ENCODE data around the gene PCLAF. TPM values are rescaled to one million over a fixed set of nuclear protein-coding genes. Genes with fewer than 3 reads are reported as not detected.
"Not testable (repeated sequence)": the region's sequence is repeated elsewhere in the genome, so short reads cannot be mapped to it uniquely, and the experiment has no call there.

Gene PCLAF
- total RNA-seq, 6 experiments from 2014 or later: 23.8 to 67.2 (median 55.5) TPM

DNA sequence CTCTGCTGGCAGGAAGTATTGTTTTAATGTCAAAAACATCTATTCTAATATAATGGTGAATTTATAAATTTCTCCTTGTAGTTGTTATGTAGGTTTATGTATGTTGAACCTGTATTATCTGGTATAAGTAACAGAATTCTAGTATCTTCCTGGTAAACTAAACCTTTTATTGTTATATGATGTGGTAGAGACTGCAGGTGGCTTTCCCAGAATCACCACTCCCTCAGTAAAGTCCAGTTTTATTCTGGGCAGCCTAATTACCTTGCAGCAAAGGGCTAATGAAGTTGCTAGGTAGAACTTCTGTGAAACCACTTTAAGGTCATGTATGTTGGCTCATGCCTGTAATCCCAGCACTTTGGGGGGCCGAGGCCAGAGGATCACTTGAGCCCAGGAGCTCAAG, 40.9 kb downstream of the PCLAF start:
- Mint-ChIP-seq H3K36me3 (ENCODE audit: low read depth) (peaks cover 15% of the 10 kb centered on the region), H3K4me1 (ENCODE audit: low read depth) (peaks cover 42% of the 10 kb centered on the region), H3K9me3 (no peaks in the 10 kb centered on the region), H3K4me3 (no peak overlapping the region), H3K27me3 (ENCODE audit: insufficient read depth) (no peaks in the 10 kb centered on the region), H3K27ac (no peak overlapping the region)
- DNase-seq: no peak
- TF ChIP-seq, protein P1, sequence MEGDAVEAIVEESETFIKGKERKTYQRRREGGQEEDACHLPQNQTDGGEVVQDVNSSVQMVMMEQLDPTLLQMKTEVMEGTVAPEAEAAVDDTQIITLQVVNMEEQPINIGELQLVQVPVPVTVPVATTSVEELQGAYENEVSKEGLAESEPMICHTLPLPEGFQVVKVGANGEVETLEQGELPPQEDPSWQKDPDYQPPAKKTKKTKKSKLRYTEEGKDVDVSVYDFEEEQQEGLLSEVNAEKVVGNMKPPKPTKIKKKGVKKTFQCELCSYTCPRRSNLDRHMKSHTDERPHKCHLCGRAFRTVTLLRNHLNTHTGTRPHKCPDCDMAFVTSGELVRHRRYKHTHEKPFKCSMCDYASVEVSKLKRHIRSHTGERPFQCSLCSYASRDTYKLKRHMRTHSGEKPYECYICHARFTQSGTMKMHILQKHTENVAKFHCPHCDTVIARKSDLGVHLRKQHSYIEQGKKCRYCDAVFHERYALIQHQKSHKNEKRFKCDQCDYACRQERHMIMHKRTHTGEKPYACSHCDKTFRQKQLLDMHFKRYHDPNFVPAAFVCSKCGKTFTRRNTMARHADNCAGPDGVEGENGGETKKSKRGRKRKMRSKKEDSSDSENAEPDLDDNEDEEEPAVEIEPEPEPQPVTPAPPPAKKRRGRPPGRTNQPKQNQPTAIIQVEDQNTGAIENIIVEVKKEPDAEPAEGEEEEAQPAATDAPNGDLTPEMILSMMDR (IDR thresholded peaks at IDR 0.05): no peak

DNA sequence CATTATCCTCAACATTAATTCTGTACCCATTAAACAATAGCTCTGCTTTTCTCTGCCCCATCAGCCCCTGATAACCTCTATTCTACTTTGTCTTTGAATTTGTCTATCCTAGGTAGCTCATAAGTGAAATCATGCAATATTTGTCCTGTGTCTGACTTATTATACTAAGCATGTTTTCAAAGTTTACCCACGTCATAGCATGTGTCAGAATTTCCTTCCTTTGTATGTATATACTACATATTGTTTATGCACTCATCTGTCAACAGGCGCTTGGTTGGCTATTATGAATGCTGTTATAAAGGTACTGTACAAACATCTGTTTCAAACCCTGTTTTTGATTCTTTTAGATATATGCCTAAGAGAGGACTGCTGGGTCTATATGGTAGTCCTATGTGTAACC, 43.5 kb downstream of the PCLAF start:
- Mint-ChIP-seq H3K4me3 (no peak overlapping the region), H3K36me3 (ENCODE audit: low read depth) (peaks cover 10% of the 10 kb centered on the region), H3K27me3 (ENCODE audit: insufficient read depth) (no peaks in the 10 kb centered on the region), H3K4me1 (ENCODE audit: low read depth) (peaks cover 29% of the 10 kb centered on the region), H3K9me3 (no peaks in the 10 kb centered on the region), H3K27ac (no peak overlapping the region)
- DNase-seq: no peak
- TF ChIP-seq, protein P1 (IDR thresholded peaks at IDR 0.05): no peak

DNA sequence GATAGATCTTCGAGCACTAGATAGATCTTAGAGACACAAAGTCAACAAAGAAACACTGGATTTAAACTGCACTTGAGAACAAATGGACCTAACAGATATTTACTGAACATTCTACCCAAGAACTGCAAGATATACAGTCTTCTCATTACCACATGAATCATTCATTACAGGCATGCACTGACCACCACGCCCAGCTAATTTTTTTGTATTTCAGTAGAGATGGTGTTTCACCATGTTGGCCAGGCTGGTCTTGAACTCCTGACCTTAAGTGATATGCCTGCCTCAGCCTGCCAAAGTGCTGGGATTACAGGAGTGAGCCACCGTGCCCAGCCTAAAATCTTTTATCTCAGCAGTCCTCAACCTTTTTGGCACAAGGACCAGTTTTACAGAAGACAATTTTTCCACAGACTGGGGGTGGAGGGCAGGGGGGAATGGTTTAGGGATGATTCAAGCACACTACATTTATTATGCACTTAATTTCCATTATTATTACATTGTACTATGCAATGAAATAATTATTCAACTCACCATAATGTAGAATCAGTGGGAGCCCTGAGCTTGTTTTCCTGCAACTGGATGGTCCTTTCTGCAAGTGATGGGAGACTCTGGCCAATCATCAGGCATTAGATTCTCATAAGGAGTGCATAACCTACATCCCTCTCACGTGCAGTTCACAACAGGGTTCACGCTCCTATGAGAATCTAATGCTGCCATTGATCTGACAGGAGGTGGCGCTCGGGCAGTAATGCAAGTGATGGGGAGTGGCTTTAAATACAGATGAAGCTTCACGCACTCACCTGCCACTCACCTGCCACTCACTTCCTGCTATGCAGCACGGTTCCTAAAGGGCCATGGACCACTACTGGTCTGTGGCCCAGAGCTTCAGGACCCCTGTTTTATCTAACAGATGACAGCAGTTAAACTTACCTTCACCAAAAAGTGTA, 47.0 kb downstream of the PCLAF start:
- Mint-ChIP-seq H3K27me3 (ENCODE audit: insufficient read depth) (no peaks in the 10 kb centered on the region), H3K36me3 (ENCODE audit: low read depth) (no peaks in the 10 kb centered on the region), H3K4me1 (ENCODE audit: low read depth) (peaks cover 13% of the 10 kb centered on the region), H3K4me3 (peak overlapping the region; percentile 24; the same call in 1 of the 2 replicates), H3K27ac (peak overlapping the region; percentile 55), H3K9me3 (no peaks in the 10 kb centered on the region)
- DNase-seq: no peak
- TF ChIP-seq, protein P1 (IDR thresholded peaks at IDR 0.05): no peak

DNA sequence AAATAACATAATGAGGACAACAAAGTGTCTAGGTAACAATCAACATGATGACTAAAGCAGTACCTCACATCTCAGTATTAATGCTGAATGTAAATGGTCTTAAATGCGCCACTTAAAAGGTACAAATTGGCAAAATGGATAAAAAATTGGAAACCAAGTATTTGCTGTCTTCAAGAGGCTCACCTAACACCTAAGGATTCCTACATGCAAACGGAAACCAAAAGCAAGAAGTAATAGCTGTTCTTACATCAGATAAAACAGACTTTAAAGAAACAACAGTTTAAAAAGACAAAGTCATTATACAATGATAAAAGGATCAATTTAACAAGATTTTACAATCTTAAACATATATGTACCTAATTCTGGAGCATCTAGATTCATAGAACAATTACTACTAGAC, 47.7 kb downstream of the PCLAF start:
- no peak for DNase-seq
- Mint-ChIP-seq H3K4me1 (ENCODE audit: low read depth) (peaks cover 13% of the 10 kb centered on the region), H3K36me3 (ENCODE audit: low read depth) (no peaks in the 10 kb centered on the region), H3K27me3 (ENCODE audit: insufficient read depth) (no peaks in the 10 kb centered on the region), H3K4me3 (no peak overlapping the region; the same call in 1 of the 2 replicates), H3K9me3 (no peaks in the 10 kb centered on the region), H3K27ac (peak overlapping the region; percentile 55)
- TF ChIP-seq, protein P1 (IDR thresholded peaks at IDR 0.05): no peak

DNA sequence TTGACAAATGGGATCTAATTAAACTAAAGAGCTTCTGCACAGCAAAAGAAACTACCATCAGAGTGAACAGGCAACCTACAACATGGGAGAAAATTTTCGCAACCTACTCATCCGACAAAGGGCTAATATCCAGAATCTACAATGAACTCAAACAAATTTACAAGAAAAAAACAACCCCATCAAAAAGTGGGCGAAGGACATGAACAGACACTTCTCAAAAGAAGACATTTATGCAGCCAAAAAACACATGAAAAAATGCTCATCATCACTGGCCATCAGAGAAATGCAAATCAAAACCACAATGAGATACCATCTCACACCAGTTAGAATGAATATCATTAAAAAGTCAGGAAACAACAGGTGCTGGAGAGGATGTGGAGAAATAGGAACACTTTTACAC, 49.6 kb downstream of the PCLAF start:
- not testable (repeated sequence) for H3K27me3 Mint-ChIP-seq (ENCODE audit: insufficient read depth); H3K27ac Mint-ChIP-seq; H3K36me3 Mint-ChIP-seq (ENCODE audit: low read depth); H3K4me3 Mint-ChIP-seq; DNase-seq; H3K9me3 Mint-ChIP-seq
- H3K4me1 Mint-ChIP-seq (ENCODE audit: low read depth): peaks cover 13% of the 10 kb centered on the region

DNA sequence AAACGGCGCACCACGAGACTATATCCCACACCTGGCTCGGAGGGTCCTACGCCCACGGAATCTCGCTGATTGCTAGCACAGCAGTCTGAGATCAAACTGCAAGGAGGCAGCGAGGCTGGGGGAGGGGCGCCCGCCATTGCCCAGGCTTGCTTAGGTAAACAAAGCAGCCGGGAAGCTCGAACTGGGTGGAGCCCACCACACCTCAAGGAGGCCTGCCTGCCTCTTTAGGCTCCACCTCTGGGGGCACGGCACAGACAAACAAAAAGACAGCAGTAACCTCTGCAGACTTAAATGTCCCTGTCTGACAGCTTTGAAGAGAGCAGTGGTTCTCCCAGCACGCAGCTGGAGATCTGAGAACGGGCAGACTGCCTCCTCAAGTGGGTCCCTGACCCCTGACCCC, 54.3 kb downstream of the PCLAF start:
- H3K27me3 Mint-ChIP-seq (ENCODE audit: insufficient read depth); H3K9me3 Mint-ChIP-seq; DNase-seq; H3K27ac Mint-ChIP-seq; H3K36me3 Mint-ChIP-seq (ENCODE audit: low read depth); H3K4me3 Mint-ChIP-seq: not testable (repeated sequence)
- H3K4me1 Mint-ChIP-seq (ENCODE audit: low read depth): peaks cover 16% of the 10 kb centered on the region

DNA sequence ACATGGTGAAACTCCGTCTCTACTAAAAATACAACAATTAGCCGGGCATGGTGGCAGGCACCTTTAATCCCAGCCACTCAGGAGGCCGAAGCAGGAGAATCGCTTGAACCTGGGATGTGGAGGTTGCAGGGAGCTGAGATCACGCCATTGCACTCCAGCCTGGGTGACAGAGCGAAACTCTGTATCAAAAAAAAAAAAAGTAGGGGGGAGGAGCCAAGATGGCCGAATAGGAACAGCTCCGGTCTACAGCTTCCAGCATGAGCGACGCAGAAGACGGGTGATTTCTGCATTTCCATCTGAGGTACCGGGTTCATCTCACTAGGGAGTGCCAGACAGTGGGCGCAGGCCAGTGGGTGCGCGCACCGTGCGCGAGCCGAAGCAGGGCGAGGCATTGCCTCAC, 54.8 kb downstream of the PCLAF start:
- not testable (repeated sequence) for DNase-seq; H3K27me3 Mint-ChIP-seq (ENCODE audit: insufficient read depth); H3K27ac Mint-ChIP-seq; H3K36me3 Mint-ChIP-seq (ENCODE audit: low read depth); H3K9me3 Mint-ChIP-seq; H3K4me3 Mint-ChIP-seq
- H3K4me1 Mint-ChIP-seq (ENCODE audit: low read depth): peaks cover 16% of the 10 kb centered on the region
